ENCODE results near the gene IGF1R.
"Not testable (repeated sequence)": the region's sequence is repeated elsewhere in the genome, so short reads cannot be mapped to it uniquely, and the experiment has no call there.

Gene IGF1R

GRCh38 chr15:98958076-98958475, 309.7 kb downstream of the IGF1R start:
- no peak for TF ChIP-seq CTCF (IDR thresholded peaks at IDR 0.05; ENCODE audit: insufficient read depth, low read depth, low read length, missing control alignments)
- DNase-seq (ENCODE audit: low read depth) = no peak
- no peak overlapping the region for H3K4me3 ChIP-seq (ENCODE audit: low read depth, low read length)

GRCh38 chr15:98958918-98959639, 310.7 kb downstream of the IGF1R start:
- no peak for TF ChIP-seq CTCF (IDR thresholded peaks at IDR 0.05; ENCODE audit: insufficient read depth, low read depth, low read length, missing control alignments)
- no peak overlapping the region for H3K4me3 ChIP-seq (ENCODE audit: low read depth, low read length)
- DNase-seq (ENCODE audit: low read depth) = no peak

GRCh38 chr15:98959640-98960007, 311.3 kb downstream of the IGF1R start:
- no peak for DNase-seq (ENCODE audit: low read depth)
- H3K4me3 ChIP-seq (ENCODE audit: low read depth, low read length) = no peak overlapping the region
- no peak for TF ChIP-seq CTCF (IDR thresholded peaks at IDR 0.05; ENCODE audit: insufficient read depth, low read depth, low read length, missing control alignments)

GRCh38 chr15:98960555-98961050, 312.3 kb downstream of the IGF1R start:
- H3K4me3 ChIP-seq (ENCODE audit: low read depth, low read length) = no peak overlapping the region
- no peak for TF ChIP-seq CTCF (IDR thresholded peaks at IDR 0.05; ENCODE audit: insufficient read depth, low read depth, low read length, missing control alignments)
- DNase-seq (ENCODE audit: low read depth) = no peak

GRCh38 chr15:98963444-98963843, 315.1 kb downstream of the IGF1R start:
- H3K4me3 ChIP-seq (ENCODE audit: low read depth, low read length) = no peak overlapping the region
- no peak for DNase-seq (ENCODE audit: low read depth)
- no peak for TF ChIP-seq CTCF (IDR thresholded peaks at IDR 0.05; ENCODE audit: insufficient read depth, low read depth, low read length, missing control alignments)

GRCh38 chr15:98964466-98965133, 316.3 kb downstream of the IGF1R start:
- no peak for DNase-seq (ENCODE audit: low read depth)
- TF ChIP-seq CTCF (IDR thresholded peaks at IDR 0.05; ENCODE audit: insufficient read depth, low read depth, low read length, missing control alignments) = no peak
- no peak overlapping the region for H3K4me3 ChIP-seq (ENCODE audit: low read depth, low read length)

GRCh38 chr15:98965134-98965491, 316.8 kb downstream of the IGF1R start:
- not testable (repeated sequence) for H3K4me3 ChIP-seq (ENCODE audit: low read depth, low read length); DNase-seq (ENCODE audit: low read depth)

Data from GM12865 (cell line).